Measurements from ENCODE around the gene PPP1R13L. TPM values are rescaled to one million over a fixed set of nuclear protein-coding genes. Genes with fewer than 3 reads are reported as not detected.

Gene PPP1R13L
- polyA plus RNA-seq, 1 donor from 2014 or later, result not detected

DNA sequence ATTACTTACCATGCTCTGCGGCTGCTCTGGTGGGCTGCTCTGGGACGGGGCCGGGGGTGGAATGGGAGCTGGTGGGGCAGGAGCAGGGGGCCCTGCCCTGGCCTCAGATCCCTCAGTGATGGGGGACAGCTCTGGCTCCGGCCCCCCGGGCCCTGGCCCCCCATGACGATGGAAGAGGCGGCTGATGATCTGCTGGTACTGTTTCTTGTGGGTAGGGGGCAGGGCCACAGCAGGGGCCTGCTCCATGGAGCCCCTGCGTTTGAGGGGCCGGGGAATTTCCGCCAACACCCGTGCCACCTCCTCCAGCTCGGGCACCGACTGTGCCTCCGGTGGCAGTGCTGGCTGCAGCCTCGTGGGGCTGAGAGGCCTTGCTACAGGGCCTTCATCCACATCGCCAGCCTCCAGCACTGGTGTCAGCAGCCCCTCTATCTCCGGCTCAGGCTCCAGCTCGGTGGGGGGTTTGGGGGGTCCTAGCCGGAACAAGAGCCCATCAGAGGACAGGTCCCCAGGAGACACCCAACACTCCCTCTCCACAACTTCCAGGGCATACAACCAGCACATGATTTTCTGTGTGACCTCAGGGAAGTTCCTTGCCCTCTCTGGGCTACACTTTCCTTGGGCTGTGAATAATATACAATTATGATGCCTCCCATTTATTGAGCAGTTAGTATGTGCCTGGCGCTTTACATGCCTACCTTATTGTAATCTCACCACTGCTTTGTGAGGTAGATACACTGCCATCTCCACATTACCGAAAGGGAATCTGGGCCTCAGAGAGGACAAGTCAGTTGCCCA, 12.8 kb downstream of the PPP1R13L start:
- Histone ChIP-seq H4K20me1 (ENCODE audit: insufficient read depth) (no peaks in the 10 kb centered on the region), H3K79me2 (replicated peaks; ENCODE audit: insufficient read depth, low read length) (no peaks in the 10 kb centered on the region), H3K36me3 (ENCODE audit: insufficient read depth, low read length) (no peaks in the 10 kb centered on the region), H3K4me2 (ENCODE audit: low read length) (no peak overlapping the region), H3K4me3 (ENCODE audit: low read length) (no peak overlapping the region), H3F3A (ENCODE audit: insufficient read depth, low read length, poor library complexity, severe bottlenecking) (no peaks in the 10 kb centered on the region), H3K27ac (ENCODE audit: low read length) (no peak overlapping the region), H3K9me3 (ENCODE audit: low read length) (no peaks in the 10 kb centered on the region), H3K9me2 (ENCODE audit: insufficient read depth, low read length) (no peaks in the 10 kb centered on the region), H3K9ac (ENCODE audit: low read length) (no peak overlapping the region), H3K27me3 (ENCODE audit: insufficient read depth, low read depth, low read length) (peaks cover 20% of the 10 kb centered on the region), H2AFZ (ENCODE audit: low read depth, low read length) (no peak overlapping the region)
- TF ChIP-seq EZH2 (IDR thresholded peaks at IDR 0.05; ENCODE audit: borderline replicate concordance, insufficient read depth, low read length, poor library complexity, severe bottlenecking), result no peak
- no peak for TF ChIP-seq EP300 (conservative IDR thresholded peaks at IDR 0.05; ENCODE audit: poor library complexity, severe bottlenecking)
- TF ChIP-seq RAD21 (conservative IDR thresholded peaks at IDR 0.05), result no peak
- TF ChIP-seq, protein P1, sequence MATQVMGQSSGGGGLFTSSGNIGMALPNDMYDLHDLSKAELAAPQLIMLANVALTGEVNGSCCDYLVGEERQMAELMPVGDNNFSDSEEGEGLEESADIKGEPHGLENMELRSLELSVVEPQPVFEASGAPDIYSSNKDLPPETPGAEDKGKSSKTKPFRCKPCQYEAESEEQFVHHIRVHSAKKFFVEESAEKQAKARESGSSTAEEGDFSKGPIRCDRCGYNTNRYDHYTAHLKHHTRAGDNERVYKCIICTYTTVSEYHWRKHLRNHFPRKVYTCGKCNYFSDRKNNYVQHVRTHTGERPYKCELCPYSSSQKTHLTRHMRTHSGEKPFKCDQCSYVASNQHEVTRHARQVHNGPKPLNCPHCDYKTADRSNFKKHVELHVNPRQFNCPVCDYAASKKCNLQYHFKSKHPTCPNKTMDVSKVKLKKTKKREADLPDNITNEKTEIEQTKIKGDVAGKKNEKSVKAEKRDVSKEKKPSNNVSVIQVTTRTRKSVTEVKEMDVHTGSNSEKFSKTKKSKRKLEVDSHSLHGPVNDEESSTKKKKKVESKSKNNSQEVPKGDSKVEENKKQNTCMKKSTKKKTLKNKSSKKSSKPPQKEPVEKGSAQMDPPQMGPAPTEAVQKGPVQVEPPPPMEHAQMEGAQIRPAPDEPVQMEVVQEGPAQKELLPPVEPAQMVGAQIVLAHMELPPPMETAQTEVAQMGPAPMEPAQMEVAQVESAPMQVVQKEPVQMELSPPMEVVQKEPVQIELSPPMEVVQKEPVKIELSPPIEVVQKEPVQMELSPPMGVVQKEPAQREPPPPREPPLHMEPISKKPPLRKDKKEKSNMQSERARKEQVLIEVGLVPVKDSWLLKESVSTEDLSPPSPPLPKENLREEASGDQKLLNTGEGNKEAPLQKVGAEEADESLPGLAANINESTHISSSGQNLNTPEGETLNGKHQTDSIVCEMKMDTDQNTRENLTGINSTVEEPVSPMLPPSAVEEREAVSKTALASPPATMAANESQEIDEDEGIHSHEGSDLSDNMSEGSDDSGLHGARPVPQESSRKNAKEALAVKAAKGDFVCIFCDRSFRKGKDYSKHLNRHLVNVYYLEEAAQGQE (IDR thresholded peaks at IDR 0.05; ENCODE audit: borderline replicate concordance), result no peak
- no peak for TF ChIP-seq POLR2AphosphoS5 (IDR thresholded peaks at IDR 0.05)
- no peak for TF ChIP-seq MXI1 (conservative IDR thresholded peaks at IDR 0.05; ENCODE audit: poor library complexity, severe bottlenecking)

DNA sequence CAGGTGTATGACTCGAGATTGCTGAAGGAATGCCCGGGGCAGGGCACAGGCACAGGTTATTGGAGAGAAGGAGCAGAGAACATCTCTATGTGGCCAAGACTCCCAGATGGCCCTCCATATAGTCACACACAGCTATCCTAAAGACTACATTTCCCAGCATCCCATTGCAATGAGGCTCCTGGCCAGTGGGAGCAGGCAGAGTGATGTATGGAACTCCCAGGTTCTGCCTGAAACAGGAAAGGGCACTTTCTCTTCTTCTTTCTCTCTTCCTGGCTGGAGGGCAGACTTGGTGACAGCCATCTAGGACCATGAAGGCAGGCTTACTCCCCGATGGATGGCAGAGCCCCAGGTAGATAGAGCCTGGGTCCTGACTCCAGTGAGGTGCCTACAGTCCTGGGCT, 13.5 kb downstream of the PPP1R13L start:
- Histone ChIP-seq H4K20me1 (ENCODE audit: insufficient read depth) (no peaks in the 10 kb centered on the region), H2AFZ (ENCODE audit: low read depth, low read length) (no peak overlapping the region), H3K9me2 (ENCODE audit: insufficient read depth, low read length) (no peaks in the 10 kb centered on the region), H3F3A (ENCODE audit: insufficient read depth, low read length, poor library complexity, severe bottlenecking) (no peaks in the 10 kb centered on the region), H3K36me3 (ENCODE audit: insufficient read depth, low read length) (no peaks in the 10 kb centered on the region), H3K27ac (ENCODE audit: low read length) (no peak overlapping the region), H3K4me2 (ENCODE audit: low read length) (no peak overlapping the region), H3K9me3 (ENCODE audit: low read length) (no peaks in the 10 kb centered on the region), H3K4me3 (ENCODE audit: low read length) (no peak overlapping the region), H3K27me3 (ENCODE audit: insufficient read depth, low read depth, low read length) (peaks cover 15% of the 10 kb centered on the region), H3K79me2 (replicated peaks; ENCODE audit: insufficient read depth, low read length) (no peaks in the 10 kb centered on the region), H3K9ac (ENCODE audit: low read length) (no peak overlapping the region)
- TF ChIP-seq, protein P1 (IDR thresholded peaks at IDR 0.05; ENCODE audit: borderline replicate concordance), result no peak
- TF ChIP-seq RAD21 (conservative IDR thresholded peaks at IDR 0.05), result no peak
- TF ChIP-seq EP300 (conservative IDR thresholded peaks at IDR 0.05; ENCODE audit: poor library complexity, severe bottlenecking), result no peak
- no peak for TF ChIP-seq MXI1 (conservative IDR thresholded peaks at IDR 0.05; ENCODE audit: poor library complexity, severe bottlenecking)
- TF ChIP-seq TAF1 (IDR thresholded peaks at IDR 0.05; ENCODE audit: low read depth), result no peak
- no peak for TF ChIP-seq EZH2 (IDR thresholded peaks at IDR 0.05; ENCODE audit: borderline replicate concordance, insufficient read depth, low read length, poor library complexity, severe bottlenecking)
- TF ChIP-seq, protein P2, sequence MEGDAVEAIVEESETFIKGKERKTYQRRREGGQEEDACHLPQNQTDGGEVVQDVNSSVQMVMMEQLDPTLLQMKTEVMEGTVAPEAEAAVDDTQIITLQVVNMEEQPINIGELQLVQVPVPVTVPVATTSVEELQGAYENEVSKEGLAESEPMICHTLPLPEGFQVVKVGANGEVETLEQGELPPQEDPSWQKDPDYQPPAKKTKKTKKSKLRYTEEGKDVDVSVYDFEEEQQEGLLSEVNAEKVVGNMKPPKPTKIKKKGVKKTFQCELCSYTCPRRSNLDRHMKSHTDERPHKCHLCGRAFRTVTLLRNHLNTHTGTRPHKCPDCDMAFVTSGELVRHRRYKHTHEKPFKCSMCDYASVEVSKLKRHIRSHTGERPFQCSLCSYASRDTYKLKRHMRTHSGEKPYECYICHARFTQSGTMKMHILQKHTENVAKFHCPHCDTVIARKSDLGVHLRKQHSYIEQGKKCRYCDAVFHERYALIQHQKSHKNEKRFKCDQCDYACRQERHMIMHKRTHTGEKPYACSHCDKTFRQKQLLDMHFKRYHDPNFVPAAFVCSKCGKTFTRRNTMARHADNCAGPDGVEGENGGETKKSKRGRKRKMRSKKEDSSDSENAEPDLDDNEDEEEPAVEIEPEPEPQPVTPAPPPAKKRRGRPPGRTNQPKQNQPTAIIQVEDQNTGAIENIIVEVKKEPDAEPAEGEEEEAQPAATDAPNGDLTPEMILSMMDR (IDR thresholded peaks at IDR 0.05; ENCODE audit: poor library complexity, severe bottlenecking), result no peak
